PC-9 (cell line): ENCODE data around the gene RPP40.

Source experiments
- EZH2 ChIP-seq: fragments of 200-600 bp; sonication (generic); IDR thresholded peaks from 2 replicates; pipeline ENCODE4 v1.8.0; 2017; ENCODE audit warnings: antibody characterized with exemption, low read depth
- TF ChIP-seq, protein P1 (sequence below): fragments of 200-600 bp; sonication (generic); conservative IDR thresholded peaks from 2 replicates; pipeline ENCODE4 v1.6.1; 2017; ENCODE audit warnings: mixed run types, antibody characterized with exemption, mild to moderate bottlenecking, moderate library complexity

DNA sequence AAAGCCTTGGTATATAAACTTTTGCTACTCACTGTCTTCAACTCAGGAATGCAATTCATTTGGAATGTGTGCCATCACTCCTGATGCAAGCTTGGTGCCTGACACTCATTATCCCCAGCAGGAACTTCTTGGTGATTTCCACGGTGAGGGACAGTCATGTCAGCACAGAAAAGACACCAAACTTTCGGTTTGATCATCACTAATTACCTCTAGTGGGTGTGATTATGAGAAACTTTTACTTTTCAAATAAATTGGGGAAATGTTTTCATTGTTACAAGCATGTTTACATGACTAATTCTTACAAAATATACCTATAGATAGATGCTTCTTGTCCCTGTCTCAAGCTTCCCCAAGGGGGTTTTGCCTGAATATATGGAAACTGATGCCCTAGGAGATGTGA, 40.9 kb downstream of the RPP40 start:
- TF ChIP-seq, protein P1, sequence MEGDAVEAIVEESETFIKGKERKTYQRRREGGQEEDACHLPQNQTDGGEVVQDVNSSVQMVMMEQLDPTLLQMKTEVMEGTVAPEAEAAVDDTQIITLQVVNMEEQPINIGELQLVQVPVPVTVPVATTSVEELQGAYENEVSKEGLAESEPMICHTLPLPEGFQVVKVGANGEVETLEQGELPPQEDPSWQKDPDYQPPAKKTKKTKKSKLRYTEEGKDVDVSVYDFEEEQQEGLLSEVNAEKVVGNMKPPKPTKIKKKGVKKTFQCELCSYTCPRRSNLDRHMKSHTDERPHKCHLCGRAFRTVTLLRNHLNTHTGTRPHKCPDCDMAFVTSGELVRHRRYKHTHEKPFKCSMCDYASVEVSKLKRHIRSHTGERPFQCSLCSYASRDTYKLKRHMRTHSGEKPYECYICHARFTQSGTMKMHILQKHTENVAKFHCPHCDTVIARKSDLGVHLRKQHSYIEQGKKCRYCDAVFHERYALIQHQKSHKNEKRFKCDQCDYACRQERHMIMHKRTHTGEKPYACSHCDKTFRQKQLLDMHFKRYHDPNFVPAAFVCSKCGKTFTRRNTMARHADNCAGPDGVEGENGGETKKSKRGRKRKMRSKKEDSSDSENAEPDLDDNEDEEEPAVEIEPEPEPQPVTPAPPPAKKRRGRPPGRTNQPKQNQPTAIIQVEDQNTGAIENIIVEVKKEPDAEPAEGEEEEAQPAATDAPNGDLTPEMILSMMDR, result no peak
- TF ChIP-seq EZH2, result no peak
